Measurements from ENCODE around the gene TMC2.

DNA sequence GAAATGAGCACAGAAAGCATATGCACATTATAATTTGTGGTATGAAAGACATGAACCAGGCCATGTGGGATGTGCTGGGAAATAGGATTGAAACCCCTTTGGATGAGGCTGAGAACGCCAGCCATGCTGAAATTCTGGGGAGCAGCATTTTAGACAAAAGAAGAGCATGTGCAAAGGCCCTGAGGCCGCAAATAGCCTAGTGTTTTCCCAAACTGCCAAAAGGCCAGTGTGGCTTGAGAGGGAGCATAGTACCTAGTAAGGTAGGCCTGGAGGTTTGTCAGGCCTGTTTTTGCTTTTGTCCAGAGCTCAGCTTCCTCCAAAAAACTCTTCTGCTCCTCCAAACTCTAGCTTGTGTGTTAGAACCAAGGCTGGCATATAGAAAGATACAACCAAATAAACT, 58.7 kb downstream of the TMC2 start:
- no peak for TF ChIP-seq POLR2A (IDR thresholded peaks at IDR 0.05)
- TF ChIP-seq, protein P1, sequence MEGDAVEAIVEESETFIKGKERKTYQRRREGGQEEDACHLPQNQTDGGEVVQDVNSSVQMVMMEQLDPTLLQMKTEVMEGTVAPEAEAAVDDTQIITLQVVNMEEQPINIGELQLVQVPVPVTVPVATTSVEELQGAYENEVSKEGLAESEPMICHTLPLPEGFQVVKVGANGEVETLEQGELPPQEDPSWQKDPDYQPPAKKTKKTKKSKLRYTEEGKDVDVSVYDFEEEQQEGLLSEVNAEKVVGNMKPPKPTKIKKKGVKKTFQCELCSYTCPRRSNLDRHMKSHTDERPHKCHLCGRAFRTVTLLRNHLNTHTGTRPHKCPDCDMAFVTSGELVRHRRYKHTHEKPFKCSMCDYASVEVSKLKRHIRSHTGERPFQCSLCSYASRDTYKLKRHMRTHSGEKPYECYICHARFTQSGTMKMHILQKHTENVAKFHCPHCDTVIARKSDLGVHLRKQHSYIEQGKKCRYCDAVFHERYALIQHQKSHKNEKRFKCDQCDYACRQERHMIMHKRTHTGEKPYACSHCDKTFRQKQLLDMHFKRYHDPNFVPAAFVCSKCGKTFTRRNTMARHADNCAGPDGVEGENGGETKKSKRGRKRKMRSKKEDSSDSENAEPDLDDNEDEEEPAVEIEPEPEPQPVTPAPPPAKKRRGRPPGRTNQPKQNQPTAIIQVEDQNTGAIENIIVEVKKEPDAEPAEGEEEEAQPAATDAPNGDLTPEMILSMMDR (IDR thresholded peaks at IDR 0.05), result no peak

Data from Peyer's patch (tissue), 4 donors.